ENCODE data around the gene CST6.

The CST6 gene, protein sequence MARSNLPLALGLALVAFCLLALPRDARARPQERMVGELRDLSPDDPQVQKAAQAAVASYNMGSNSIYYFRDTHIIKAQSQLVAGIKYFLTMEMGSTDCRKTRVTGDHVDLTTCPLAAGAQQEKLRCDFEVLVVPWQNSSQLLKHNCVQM

DNA sequence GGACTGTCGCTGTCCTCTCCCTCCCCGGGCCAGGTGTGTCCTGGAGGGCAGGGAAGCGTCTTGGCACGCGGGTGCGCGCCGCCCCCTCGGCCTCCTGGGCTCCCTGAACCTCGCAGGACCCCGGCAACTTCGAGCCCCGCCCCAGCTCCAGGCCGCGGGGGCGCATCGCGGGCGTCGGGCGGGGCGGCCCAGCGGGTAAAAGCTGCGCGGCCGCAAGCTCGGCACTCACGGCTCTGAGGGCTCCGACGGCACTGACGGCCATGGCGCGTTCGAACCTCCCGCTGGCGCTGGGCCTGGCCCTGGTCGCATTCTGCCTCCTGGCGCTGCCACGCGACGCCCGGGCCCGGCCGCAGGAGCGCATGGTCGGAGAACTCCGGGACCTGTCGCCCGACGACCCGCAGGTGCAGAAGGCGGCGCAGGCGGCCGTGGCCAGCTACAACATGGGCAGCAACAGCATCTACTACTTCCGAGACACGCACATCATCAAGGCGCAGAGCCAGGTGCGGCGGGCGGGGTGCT, at the start of gene CST6:
Gene CST6 (plus strand): TSS at position 224 of the 519 bp plus-strand sequence. CDS start 37 bp downstream, at position 261.
- DNase-seq (ENCODE audit: low spot score) = no peak

DNA sequence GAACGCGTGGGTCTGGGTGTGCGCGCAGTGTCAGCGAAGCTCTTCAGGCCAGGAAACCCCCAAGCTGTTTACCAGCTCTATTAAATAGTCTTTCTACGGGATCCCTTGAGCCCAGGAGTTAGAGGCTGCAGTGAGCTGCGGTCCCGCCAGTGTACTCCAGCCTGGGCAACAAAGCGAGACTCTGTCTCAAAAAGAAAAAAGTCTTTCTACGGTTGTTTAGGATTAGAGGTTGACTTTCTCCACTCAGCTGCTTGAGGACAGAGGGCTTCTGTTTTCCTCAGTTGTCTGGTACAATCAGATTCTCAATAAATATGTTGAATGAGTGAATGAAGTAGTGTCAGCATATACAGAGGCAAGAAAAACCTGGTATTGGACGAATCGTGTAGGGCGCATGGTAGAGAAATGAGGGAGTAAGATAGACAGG, 49.7 kb upstream of the CST6 start:
- no peak for DNase-seq (ENCODE audit: low spot score)

DNA sequence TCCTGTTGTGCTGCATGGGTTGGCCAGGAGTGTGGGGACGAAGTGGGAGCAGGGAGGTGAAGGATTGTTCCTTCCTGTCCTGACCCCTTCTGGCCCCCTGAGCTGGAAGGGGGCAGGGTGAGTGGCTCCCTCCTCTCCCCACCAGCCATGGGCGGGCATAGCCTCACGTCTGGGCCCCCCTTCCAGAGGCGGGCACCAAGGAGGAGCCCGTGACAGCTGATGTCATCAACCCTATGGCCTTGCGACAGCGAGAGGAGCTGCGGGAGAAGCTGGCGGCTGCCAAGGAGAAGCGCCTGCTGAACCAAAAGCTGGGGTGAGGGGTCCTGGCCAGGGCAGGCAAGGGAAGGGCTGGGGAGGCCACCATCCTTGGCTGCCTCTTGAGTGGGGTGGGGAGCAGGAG, 46.9 kb upstream of the CST6 start:
- no peak for DNase-seq (ENCODE audit: low spot score)

DNA sequence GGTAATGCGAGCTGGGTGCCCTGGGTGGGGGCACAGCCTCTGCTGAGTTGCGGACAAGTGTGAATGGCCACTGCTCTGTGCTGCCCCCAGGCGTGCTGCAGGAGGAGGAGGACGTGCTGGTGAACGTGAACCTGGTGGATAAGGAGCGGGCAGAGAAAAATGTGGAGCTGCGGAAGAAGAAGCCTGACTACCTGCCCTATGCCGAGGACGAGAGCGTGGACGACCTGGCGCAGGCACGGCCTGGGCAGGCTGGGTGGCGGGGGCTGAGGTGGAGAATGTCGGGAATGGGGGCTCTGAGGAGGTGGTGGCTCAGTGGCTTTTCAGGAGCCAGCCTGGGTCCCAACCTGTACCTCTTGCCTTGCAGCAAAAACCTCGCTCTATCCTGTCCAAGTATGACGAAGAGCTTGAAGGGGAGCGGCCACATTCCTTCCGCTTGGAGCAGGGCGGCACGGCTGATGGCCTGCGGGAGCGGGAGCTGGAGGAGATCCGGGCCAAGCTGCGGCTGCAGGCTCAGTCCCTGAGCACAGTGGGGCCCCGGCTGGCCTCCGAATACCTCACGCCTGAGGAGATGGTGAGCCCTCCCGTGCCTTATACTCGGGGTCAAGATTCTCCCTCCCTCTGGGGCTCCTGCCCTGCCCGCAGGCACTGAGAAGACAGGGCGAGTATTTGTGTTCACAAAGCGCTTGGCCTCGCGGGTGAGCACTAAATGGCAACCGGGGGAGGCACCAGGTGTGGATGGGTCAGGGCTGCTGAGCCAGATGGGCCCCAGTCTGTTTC, 45.6 kb upstream of the CST6 start:
- no peak for DNase-seq (ENCODE audit: low spot score)

DNA sequence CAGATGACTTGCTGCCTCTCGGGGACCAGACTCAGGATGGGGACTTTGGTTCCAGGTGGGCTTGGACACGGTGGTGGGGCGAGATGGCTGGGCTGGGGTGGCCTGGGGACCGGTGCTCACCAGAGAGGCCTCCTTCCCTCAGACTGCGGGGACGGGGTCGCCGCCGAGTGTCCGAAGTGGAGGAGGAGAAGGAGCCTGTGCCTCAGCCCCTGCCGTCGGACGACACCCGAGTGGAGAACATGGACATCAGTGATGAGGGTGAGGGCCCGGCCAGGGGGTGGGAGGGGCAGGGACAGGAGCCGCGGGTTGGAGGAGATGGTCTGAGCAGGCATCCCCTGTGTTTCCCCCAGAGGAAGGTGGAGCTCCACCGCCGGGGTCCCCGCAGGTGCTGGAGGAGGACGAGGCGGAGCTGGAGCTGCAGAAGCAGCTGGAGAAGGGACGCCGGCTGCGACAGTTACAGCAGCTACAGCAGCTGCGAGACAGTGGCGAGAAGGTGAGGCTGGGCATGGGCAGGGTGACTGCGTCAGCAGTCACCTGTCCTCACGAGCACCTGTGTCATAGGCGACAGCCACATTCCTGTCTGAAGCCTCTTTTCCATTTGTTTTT, 44.4 kb upstream of the CST6 start:
- no peak for DNase-seq (ENCODE audit: low spot score)

DNA sequence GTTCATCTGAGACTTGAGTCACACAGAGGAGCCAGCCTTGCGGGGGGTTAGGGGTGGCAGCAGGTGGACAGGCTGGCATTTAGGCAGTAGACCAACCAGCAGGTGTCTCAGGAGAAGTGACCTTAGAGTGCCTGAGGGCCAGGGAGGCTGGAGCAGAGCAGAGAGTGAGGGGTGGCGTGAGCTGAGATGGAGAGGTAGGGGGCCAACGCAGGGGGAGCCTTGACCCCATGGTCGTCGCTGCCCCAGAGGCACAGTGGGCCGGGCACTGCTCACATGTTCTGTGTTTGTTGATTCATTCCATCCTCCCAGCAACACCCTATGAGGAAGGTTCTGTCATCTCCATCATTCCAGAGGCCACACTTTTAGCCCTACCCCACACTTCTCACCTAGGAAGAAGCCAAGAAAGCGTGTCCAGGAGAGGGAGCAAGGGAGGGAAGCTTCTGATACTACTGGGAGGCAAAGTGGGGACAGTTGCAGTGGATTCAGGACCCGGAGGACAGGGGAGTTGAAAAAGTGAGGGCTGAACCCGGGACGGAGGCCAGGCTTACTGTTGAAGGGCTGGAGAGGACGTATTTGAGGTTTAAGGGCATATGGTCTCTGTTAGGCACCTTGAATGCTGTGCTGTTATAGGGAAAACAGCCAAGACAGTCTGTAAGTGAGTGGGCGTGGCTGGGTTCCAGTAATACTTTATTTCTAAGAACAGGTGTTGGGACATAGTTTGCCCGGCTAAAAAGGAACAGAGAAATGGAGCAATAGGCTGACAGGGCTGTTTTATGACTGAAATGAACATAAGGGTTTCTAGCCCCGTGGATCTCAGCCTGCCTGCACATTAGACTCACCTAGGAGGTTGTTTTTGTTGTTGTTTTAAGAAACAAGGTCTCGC, 43.0 kb upstream of the CST6 start:
- no peak for DNase-seq (ENCODE audit: low spot score)

DNA sequence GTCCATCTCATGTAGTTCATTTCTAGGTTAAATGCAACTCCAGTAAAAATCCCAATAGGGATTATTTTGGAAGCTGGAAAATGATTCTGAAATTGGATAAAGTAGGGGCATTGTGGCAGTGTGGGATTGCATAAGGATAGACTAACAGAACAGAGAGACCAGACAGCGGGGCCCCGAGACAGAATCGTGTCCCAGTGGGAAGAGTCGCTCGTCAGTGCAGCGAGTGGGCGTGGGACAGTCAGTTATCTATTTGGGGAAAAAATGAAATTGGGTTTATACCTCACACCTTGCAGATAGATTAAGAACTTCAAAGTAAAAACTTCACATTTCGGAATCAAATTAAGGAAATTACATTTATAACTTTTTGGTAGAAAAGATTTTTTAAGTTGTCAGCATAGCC, 39.7 kb upstream of the CST6 start:
- no peak for DNase-seq (ENCODE audit: low spot score)

DNA sequence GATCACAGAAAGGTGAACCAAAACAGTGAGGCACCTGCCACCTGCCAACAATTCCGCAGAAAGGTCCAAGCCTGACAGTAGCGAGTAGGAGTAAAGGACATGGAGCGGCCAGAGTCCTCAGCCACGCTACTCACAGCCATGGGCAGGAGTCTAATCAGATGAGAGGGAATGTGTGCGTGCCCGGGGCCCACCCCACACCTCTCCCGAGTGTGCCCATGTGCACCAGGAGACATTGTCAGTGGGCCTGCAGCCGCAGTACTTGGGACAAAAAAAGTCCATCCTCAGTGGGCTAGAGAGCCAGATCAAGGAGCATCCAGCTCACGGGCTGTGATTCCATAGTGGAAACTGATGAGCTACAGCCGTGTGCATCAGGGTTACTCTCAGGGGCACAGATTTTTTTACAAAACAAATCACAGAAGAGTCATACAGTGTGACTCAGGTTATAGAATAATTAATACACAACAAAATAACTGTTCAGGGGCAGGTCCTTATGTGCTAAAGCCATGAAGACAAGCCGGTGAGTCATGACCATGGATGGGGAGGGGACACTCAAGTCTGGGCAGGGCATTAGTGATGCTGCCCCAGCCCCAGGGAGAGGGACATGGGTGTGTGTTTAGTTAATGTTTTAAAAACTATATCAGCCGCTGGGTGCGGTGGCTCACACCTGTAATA, 38.2 kb upstream of the CST6 start:
- DNase-seq (ENCODE audit: low spot score) = no peak

DNA sequence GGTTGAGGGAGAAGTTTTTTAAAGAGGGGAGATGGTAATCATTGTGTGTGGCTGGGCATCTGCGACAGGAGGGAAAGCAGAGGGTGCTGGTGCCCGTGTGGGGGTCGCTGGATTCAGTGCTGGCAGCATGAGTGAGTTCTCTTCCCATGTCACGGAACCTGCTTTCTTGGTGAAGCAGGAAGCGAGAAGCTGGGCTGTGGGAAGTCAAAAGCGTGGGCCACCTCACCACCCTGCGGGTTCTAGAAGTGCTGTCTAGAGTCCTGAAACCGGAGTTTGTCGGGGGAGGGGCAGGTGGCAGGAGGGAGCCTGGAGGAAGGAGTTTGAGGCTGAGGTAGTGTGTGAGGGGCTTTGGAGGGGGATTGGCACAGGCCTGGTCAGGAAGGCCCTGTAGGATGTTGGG, 36.0 kb upstream of the CST6 start:
- no peak for DNase-seq (ENCODE audit: low spot score)

DNA sequence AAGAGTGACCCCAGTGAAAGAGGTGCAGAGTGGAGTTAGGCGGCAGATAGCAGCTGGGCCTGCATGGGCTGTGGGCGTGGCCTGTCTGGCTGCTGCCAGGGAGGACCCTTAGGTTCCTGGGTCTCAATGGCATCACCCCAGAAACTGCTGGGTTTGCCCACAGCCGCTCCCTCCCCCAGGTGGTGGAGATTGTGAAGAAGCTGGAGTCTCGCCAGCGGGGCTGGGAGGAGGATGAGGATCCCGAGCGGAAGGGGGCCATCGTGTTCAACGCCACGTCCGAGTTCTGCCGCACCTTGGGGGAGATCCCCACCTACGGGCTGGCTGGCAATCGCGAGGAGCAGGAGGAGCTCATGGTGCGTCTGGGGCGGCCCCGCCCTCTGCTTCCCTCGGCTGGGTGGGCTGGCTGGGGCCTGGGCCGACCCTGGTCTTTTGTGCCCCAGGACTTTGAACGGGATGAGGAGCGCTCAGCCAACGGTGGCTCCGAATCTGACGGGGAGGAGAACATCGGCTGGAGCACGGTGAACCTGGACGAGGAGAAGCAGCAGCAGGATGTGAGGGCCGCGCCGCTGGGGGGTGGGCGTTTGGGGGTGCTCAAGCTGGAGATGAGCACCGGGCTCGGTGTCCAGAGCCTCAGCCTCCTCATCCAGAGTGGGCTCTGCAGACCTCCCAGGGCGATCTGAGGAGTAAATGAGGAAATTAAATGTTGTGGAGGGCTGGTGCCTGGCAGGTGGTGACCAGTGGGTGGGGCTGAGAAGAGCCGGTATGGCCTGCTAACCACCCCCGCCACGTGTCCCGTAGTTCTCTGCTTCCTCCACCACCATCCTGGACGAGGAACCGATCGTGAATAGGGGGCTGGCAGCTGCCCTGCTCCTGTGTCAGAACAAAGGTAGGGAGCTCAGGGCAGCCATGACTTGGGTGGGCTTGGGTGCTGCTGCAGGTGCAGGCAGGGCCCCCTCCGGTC, 35.3 kb upstream of the CST6 start:
- DNase-seq (ENCODE audit: low spot score) = no peak

DNA sequence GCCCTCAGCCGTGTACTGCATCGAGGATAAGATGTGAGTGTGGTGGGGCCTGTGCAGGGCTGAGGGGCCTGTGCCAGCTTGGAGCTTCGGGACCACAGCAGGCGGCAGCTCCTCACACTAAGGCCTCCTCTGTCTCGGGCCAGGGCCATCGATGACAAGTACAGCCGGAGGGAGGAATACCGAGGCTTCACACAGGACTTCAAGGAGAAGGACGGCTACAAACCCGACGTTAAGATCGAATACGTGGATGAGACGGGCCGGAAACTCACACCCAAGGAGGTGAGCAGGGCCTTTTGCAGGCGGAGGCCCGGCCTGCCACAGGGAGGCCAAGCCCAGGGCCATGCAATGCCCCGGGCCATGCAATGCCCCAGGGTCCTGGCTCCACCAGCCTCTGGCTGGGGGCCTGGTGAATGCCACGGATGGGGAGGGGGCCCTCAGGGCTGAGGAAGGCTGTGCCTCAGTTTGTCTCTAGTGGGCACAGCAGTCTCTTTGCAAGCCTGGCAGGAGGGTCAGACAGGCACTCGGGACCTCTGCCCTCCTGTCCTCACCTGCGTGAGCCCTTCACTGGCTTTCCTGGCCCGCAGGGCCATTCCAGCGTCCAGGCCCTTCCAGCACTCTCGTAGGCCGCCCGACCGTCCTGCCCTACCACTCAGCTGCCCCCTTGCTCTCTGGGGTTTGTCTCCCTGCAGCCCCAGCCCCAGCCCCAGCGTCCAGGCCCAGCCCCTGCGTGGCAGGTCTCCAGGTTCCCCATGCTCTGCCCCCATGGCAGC, 34.0 kb upstream of the CST6 start:
- DNase-seq (ENCODE audit: low spot score) = no peak

DNA sequence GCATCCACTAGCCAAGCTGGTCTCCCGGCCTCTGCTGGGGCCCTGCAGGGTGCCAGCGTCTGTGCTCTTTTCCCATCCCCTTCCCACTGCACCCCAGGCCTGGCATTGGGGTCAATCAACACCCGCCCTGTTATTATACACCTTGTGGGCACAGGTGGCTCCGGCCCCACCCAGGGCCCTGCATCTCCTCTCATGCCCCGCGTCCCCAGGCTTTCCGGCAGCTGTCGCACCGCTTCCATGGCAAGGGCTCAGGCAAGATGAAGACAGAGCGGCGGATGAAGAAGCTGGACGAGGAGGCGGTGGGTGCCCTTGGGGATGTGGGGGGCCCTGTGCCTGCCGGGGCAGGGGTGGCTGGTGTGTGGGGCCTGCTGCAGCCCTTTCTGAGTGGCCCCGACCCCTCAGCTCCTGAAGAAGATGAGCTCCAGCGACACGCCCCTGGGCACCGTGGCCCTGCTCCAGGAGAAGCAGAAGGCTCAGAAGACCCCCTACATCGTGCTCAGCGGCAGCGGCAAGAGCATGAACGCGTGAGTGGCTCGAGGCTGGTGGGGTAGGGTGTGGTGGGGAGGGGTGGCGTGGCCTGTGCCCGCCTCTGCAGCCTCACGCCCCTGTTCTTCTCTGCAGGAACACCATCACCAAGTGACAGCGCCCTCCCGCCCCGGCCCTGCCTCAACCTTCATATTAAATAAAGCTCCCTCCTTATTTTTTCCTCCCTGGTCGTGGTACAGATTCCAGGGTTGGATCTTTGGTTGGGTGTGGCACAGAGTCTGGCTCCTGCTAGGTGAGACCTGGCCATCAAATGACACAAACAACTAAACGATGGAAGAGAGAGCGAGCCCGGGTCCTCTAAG, 33.2 kb upstream of the CST6 start:
- no peak for DNase-seq (ENCODE audit: low spot score)

DNA sequence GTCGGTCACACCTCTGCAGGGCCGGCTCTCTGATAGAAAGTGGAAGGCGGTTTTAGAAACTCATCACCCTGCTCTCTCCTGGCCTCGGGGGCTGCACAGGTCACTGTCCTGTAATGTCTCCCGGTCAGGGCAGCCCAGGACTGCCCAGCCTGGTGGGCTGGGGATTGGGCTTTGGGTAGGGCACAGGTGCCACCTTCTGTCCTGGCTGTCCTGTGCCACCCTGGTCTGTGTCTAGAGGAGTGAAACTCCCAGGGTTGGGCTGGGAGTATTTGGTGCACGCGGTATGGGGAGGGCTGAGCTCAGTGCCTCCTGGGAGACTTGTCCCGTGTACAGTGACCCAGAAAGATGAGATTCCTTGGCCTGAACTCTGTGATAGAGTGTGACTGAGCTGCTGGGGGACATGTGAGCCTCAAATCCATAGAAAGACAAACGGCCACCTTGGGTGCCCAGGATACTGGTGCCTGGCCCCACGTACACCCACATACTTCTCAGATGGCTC, 32.5 kb upstream of the CST6 start:
- DNase-seq (ENCODE audit: low spot score) = no peak

DNA sequence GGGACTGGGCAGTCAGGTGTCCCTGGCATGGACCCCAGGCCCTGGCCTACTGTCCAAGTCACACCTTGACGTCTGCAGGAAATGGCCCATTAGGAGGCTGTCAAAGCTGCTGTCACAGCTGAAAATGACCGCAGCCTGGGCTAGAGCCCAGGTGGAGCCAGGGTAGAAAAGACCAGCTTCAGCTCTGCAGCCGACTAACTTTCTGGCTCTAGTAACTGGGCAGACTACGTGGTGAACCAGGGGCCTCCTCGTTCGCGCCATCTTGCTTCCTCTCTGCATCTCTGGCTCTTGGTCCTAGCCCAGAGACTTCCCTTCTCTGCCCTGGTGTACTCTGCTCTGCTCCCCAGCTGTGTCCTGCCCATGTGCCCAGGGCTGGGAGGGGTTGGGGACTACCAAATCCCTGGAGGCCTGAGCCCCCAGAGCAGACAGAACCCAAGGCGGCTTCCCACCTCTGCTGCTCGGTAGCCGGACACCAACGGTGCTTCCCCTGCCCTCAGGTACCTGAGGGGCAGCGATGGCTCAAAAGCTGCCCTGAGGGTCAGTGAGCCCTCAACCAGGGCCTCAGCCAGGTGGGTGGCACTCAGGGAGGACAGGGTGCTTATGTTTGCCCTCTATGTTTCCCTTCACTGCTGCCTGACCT, 30.6 kb upstream of the CST6 start:
- DNase-seq (ENCODE audit: low spot score) = no peak

DNA sequence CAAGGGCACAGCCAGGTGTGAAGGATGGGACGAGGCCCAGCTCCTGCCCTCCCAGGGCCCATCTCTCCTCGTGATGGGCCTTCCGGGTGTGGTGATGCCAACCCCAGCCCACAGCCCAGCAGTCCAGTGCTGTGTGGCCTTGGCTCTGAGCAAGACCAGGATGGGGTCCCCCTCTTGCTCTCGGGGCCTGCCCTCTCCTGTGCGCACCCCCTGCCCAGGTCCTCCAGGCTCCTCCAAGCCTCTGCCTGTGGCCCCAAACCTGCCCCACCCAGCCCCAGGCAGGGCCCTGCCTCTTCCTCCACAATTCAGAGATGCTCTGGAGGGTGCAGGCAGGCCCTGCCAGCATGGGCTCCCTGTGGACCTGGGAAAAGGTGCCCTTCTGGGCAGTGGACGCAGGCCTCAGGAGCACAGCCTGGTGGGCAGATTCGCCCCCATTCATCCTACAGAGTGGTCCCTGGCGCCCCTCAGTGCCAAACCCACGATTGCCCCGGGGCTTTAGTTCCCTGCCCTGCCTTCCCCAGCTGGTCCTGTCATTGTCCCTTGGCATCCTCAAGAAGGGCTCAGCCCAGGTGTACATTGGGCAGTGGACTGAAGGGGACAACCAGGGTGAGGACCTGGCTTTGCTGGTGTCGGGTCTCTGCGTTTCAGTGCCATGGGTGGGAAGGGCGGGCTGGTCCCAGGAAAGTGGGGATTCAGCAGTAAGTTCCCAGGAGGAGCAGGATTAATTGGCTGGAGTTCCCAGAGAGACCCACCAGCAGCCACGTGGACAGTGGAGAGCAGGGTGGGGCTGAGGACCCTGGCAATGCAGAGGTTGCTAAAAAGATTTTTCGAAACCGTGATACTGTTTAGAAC, 29.6 kb upstream of the CST6 start:
- DNase-seq (ENCODE audit: low spot score) = no peak

DNA sequence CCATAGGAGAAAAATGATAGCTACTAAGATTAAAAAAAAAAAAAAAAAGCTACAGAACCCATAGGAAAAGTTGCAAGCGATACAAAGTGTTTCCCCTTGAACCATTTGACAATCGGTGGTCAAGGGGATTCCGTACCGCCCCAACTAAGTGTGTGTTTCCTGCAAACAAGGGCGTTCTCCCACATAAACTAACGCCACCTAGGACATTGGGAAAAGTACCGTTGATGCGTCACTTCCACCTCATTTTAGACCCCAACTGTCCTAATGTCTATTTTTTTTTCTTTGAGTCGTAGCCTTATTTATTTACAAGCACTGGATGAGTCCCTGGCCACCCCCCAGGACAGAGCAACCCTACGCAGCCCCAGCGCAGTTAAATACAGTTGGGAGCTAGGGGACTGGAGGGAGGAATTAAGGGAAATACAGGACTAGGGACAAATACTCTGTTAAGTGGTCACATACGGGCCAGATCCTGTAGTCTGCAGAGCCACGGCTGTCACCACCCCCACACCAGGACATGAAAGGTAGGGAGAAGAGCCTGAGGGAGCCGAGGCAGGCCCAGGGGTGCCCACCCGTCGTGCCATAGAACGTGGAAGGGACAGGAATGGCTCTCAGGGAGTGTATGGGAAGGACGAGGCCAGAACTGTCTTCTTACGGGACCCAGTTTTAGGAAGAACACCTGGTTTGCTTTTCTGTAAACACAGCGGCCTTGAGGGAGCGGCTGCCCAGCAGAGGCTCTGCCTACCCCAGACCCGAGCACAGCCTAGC, 28.8 kb upstream of the CST6 start:
- no peak for DNase-seq (ENCODE audit: low spot score)

Data from putamen (tissue), 1 donor.